ENCODE measurements around the gene FADD. TPM values are rescaled to one million over a fixed set of nuclear protein-coding genes. Genes with fewer than 3 reads are reported as not detected.

The FADD gene
- total RNA-seq, 1 donor from 2014 or later = 29.2 TPM

DNA sequence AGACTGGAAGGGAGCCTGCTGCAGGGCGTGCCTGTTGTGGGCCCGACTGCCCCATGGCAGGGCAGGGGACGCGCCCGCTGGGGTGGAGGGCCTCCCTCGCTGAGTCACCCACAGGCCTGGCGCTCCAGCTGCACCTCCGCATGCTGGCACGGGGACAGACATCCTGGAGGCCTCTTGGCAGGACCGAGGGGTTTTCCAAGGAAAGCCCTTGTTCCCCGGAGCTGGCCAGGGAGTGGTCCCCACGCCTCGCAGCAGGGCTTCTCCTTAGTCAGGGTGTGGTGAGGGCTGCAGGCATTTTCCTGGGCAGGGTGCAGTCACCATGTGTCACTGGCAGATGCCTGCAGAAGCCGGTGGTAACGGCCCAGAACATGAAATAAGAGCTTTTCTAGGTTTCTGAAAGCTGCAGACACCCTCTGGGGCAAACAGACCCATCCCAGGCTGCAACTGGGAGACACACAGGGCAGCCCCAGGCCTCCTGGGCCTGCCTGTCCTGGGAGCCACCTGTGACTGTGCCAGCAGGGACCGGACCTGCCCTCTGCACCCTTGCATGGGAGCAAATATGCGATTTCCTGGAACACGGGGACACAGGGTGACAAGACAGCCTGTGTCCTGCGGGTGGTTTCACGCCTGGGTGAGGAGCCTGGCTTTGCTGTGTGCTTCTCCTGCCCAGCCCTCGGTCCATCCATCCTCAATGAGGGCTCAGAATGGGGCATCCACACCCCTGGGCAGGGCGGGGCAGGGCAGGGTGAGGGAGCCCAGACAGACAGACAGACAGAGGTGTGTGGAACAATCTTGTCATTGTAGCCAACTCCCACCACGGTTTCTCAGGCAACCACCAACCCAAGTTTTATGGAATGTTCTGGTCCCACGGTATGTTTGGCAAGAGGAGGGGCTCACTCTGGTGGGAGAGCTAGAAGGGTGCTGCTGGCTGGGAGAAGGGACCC lies 43.2 kb upstream of the FADD start:
- no peak overlapping the region for H3K4me3 Mint-ChIP-seq
- no peaks in the 10 kb centered on the region for H3K36me3 Mint-ChIP-seq (ENCODE audit: low read depth)
- no peaks in the 10 kb centered on the region for H3K4me1 Mint-ChIP-seq
- TF ChIP-seq, protein P1, sequence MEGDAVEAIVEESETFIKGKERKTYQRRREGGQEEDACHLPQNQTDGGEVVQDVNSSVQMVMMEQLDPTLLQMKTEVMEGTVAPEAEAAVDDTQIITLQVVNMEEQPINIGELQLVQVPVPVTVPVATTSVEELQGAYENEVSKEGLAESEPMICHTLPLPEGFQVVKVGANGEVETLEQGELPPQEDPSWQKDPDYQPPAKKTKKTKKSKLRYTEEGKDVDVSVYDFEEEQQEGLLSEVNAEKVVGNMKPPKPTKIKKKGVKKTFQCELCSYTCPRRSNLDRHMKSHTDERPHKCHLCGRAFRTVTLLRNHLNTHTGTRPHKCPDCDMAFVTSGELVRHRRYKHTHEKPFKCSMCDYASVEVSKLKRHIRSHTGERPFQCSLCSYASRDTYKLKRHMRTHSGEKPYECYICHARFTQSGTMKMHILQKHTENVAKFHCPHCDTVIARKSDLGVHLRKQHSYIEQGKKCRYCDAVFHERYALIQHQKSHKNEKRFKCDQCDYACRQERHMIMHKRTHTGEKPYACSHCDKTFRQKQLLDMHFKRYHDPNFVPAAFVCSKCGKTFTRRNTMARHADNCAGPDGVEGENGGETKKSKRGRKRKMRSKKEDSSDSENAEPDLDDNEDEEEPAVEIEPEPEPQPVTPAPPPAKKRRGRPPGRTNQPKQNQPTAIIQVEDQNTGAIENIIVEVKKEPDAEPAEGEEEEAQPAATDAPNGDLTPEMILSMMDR (conservative IDR thresholded peaks at IDR 0.05) = no peak
- DNase-seq (ENCODE audit: low read depth, low spot score) = no peak
- H3K27ac Mint-ChIP-seq (ENCODE audit: unreplicated experiment) = no peak overlapping the region
- no peaks in the 10 kb centered on the region for H3K9me3 Mint-ChIP-seq
- peaks cover 3% of the 10 kb centered on the region for H3K27me3 Mint-ChIP-seq (ENCODE audit: low read depth)

DNA sequence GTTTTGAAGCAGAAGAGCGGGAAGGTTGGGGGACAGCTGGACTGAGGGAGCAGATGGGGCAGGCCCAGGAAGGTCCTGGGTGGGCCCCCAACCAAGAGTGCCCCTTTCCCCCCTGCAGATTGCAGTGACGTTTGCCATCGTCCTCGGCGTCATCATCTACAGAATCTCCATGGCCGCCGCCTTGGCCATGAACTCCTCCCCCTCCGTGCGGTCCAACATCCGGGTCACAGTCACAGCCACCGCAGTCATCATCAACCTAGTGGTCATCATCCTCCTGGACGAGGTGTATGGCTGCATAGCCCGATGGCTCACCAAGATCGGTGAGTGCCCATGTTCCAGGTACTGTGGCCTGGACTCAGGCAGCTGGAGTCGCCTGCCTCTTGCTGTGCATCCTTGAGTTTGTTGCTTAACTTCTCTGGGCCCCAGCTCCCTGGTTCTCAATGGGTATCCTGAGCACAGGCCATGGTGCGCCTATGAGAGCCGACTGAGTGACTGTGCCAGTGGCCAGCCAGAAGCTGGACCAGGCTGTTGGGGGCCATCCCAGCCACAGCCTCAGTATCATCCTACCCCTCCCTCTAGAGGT lies 42.0 kb upstream of the FADD start:
- no peaks in the 10 kb centered on the region for H3K36me3 Mint-ChIP-seq (ENCODE audit: low read depth)
- DNase-seq (ENCODE audit: low read depth, low spot score) = no peak
- H3K4me1 Mint-ChIP-seq = no peaks in the 10 kb centered on the region
- H3K27ac Mint-ChIP-seq (ENCODE audit: unreplicated experiment) = peak overlapping the region; percentile 43
- TF ChIP-seq, protein P1 (conservative IDR thresholded peaks at IDR 0.05) = no peak
- H3K9me3 Mint-ChIP-seq = no peaks in the 10 kb centered on the region
- H3K4me3 Mint-ChIP-seq = no peak overlapping the region
- no peaks in the 10 kb centered on the region for H3K27me3 Mint-ChIP-seq (ENCODE audit: low read depth)

DNA sequence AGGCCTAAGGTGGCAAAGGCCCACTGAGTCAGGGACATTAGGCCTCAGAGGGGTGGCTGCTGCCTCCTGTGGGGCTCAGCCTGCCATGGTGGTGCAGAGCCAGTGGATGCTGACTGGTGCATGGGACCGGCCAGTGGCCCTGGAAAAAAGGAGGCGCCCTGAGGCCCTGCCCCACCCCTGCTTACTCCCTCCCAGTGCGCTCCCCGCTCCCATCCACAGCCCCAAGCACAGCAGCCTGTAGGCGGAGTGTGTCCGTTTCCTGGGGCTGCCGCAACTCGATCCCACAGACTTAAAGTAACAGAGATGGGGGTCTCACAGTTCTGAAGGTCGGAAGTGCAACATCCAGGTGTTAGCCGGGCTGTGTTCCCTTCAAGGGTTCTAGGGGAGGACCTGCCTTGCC lies 38.4 kb upstream of the FADD start:
- Mint-ChIP-seq H3K27me3 (ENCODE audit: low read depth) (no peaks in the 10 kb centered on the region), H3K4me1 (no peaks in the 10 kb centered on the region), H3K4me3 (no peak overlapping the region), H3K9me3 (no peaks in the 10 kb centered on the region), H3K36me3 (ENCODE audit: low read depth) (no peaks in the 10 kb centered on the region), H3K27ac (ENCODE audit: unreplicated experiment) (no peak overlapping the region)
- no peak for DNase-seq (ENCODE audit: low read depth, low spot score)
- TF ChIP-seq, protein P1 (conservative IDR thresholded peaks at IDR 0.05) = no peak

DNA sequence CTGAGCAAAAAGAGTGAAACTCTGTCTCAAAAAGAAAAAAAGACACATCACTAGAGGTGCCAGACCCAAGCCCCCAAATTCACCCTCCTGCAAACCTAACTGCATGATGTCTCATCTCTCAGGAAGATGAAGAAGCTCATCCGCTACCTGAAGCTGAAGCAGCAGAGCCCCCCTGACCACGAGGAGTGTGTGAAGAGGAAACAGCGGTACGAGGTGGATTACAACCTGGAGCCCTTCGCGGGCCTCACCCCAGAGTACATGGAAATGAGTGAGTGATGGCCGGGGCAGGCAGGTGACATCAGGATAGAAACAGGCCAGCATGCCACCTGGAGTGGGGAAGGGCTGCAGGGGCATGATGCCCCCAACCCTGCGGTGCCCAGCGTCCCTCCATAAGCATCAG lies 36.0 kb upstream of the FADD start:
- no peak overlapping the region for H3K4me3 Mint-ChIP-seq
- no peaks in the 10 kb centered on the region for H3K9me3 Mint-ChIP-seq
- peak overlapping the region; percentile 67 for H3K27ac Mint-ChIP-seq (ENCODE audit: unreplicated experiment)
- H3K4me1 Mint-ChIP-seq = no peaks in the 10 kb centered on the region
- no peaks in the 10 kb centered on the region for H3K36me3 Mint-ChIP-seq (ENCODE audit: low read depth)
- DNase-seq (ENCODE audit: low read depth, low spot score) = no peak
- TF ChIP-seq, protein P1 (conservative IDR thresholded peaks at IDR 0.05) = no peak
- H3K27me3 Mint-ChIP-seq (ENCODE audit: low read depth) = no peaks in the 10 kb centered on the region

DNA sequence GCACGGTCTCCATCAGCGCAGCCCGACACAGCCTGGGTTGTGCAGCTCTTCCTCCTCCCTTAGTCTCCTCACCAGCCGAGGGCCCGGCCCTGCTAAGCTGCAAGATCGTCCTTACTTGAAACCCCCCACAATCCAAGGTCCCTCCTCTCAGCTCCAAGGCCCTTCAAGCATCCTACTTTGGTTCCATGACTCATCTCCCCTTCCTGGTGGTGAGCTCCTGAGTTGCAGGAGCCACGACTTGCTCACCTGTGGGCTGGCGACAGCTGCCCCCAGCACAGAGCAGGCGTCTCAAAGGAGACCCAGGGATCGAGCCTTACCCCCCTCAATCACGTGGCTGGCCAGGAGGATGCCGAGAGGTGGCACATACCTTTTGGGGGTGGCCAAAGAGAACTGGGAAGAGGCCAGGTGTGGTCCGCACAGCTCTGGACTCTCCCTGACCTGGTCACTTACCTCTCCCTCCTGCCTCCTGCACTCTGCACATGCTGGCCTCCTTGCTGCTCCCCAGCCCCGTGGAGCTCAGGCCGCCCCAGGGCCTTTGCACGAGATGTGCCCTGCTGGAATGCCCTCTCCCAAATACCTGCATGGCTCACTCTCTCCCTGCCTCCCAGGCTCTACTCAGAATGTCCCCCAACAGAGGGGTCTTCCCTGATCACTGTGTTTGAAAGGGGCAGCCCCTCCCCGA lies 35.2 kb upstream of the FADD start:
- Mint-ChIP-seq H3K4me1 (peaks cover 1% of the 10 kb centered on the region), H3K9me3 (no peaks in the 10 kb centered on the region), H3K27ac (ENCODE audit: unreplicated experiment) (no peak overlapping the region)

More for the DNA sequence above, 35.2 kb upstream of the FADD start:
- DNase-seq (ENCODE audit: low read depth, low spot score) = no peak
- Mint-ChIP-seq H3K27me3 (ENCODE audit: low read depth) (no peaks in the 10 kb centered on the region), H3K36me3 (ENCODE audit: low read depth) (no peaks in the 10 kb centered on the region), H3K4me3 (no peak overlapping the region)
- TF ChIP-seq, protein P1 (conservative IDR thresholded peaks at IDR 0.05) = no peak
